RKO (cell line): ENCODE results near the gene ZNF213.
A peak's percentile ranks its signal among the peaks of the same experiment; 100 is the strongest.

Source experiments
- DNase-seq: peaks from one replicate; pipeline ENCODE4 v3.0.0-alpha.2; 2016; ENCODE audit warnings: low spot score

The ZNF213 gene, protein sequence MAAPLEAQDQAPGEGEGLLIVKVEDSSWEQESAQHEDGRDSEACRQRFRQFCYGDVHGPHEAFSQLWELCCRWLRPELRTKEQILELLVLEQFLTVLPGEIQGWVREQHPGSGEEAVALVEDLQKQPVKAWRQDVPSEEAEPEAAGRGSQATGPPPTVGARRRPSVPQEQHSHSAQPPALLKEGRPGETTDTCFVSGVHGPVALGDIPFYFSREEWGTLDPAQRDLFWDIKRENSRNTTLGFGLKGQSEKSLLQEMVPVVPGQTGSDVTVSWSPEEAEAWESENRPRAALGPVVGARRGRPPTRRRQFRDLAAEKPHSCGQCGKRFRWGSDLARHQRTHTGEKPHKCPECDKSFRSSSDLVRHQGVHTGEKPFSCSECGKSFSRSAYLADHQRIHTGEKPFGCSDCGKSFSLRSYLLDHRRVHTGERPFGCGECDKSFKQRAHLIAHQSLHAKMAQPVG

DNA sequence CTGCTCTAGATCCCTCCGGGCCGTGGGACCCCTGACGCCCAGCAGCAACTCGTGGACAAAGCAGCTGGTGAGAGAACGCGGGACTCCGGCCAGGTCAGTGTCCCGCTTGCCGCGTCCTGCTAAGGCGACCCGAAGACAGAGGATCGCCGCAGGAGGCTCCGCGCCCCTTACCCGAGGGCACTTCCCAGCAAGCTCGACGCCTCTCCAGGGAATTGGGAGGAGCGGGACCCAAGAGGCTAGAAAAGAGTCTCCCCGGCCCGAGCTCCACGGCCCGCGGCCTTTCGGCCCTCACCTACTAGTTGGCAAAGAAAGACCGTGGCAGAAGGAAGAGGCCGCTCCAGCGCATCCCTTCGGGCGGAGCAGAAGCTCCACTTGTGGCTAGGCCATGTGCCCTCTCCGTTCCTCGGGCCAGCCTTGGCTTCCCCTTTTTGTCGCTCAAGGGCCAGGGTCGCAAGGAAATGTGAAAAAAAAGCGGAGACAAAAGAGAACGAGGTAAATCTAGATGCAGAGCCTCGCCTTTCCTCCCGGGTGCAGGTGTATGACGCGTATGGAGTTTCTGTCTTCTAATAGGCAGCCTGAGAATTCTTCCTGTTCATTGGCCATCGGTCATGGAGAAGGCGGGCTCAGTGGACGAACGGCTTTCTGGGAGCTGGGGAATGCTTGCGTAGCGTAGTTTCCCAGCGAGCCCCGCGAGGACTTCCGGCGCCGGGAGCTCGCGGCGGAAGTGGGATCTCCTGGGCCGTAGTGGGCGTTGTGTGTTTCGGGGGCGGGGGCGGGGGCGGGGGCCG lies at the start of gene ZNF213:
Gene ZNF213, plus strand, starts transcription at position 692 of the 788 bp plus-strand sequence. CDS start 2,252 bp downstream, outside the sequence.
- peak; percentile 98 for DNase-seq

DNA sequence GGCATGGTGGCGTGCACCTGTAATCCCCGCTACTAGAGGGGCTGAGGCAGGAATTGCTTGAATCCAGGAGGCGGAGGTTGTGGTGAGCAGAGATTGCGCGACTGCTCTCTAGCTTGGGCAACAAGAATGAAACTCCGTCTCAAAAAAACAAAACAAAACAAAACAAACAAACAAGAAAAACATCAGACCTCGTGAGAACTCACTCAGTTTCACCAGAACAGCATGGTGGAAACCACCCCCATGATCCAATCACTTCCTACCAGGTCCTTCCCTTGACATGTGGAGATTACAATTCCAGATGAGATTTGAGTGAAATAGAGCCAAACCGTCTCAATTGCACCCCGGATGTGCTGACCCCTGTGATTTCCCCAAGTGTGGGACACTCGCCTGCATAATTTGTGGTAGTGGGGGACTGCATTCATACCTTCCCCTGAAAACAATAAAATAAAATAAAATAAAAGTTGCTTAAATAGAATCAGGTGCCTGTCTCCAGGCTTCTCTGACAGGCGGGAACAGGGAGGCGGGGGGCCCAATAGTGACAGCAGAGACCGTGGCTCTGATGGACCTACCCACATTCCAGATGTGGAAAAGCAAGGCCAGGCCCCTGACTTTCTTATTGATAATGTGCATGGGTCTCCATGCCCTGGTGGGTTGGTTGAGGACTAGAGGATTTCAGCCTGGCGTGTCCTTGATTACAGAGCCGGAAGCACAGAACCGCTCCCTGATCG lies 48.8 kb upstream of the ZNF213 start:
- no peak for DNase-seq

DNA sequence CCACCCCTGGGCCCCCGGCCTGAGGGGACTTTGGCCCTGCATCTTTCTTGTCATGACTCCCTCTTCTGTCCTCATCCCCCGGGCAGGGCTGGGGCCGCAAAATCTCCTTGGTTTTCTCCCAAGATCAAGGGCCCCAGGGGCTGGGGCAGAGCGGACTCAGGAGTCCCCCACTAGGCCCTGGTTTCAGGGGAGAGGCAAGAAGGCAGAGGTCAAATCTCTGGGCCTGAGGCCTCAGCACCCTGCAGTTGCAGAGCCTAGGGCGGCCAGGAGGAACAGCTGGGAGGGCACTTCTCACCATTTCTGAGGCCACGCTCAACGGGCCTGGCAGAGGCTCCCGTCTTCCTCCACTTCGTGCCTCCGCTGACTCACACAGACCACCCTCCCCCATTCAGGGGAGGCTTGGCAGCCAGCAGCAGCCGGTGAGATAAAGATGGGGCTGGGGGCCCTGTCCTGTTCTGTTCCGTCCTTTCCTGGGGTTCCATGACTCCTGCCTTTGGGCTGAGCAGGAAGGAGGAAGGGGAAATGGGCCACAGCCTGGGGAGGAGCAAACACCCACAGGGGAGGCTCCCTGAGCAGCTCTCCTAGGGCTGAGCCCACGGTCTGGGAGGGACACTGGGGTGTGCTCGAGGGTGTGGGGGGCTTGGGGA lies 48.1 kb upstream of the ZNF213 start:
- no peak for DNase-seq

DNA sequence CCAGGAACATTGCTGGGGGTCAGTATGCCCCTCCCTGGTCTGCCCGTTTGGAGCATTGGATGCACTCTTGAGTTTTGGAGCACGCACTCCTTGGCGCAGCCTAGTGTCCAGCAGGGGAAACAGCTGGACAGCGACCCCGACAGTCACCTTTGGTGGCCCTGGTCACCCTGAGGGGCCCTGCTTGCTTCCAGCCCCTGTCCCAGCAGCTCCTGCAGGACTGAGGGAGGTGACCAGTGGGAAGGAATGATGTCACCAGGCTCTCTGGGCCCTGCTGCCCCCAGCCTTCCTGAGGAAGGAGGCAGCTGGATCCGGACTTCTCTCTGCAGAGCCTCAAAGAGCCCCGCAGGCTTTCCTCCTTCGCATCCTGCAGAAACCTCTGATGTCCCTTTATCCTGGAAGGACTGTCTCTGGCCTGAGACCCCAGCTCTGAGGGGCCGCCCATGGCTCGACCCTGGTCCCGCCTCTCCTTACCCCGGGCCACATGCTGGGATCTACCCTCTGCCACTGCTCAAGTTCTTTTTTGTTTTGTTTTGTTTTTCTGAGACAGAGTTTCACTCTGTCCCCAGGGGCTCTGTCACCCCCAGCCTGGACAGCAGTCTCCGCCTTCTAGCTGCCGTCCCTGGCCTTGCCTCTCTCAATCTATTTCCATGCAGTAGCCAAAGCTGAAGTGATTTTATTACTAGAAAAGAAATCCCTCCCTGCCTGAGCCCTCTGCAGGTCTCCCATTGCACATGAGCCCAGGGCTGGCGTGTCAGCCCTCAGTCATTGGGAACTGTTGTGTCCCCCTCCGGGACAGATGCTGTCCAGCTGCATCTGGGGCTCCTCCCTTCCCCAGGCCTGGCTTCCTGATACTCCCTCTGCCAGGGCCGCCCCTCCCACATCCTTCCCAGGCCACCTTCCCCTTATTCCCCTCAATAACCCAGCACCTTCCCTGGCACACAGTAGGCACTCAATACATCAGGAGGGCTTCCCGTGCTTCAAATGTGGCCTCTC lies 47.3 kb upstream of the ZNF213 start:
- DNase-seq = no peak

GRCh38 chr16:3088450-3088849 lies 46.4 kb upstream of the ZNF213 start:
- no peak for DNase-seq

GRCh38 chr16:3088925-3089716 lies 45.7 kb upstream of the ZNF213 start:
- no peak for DNase-seq

DNA sequence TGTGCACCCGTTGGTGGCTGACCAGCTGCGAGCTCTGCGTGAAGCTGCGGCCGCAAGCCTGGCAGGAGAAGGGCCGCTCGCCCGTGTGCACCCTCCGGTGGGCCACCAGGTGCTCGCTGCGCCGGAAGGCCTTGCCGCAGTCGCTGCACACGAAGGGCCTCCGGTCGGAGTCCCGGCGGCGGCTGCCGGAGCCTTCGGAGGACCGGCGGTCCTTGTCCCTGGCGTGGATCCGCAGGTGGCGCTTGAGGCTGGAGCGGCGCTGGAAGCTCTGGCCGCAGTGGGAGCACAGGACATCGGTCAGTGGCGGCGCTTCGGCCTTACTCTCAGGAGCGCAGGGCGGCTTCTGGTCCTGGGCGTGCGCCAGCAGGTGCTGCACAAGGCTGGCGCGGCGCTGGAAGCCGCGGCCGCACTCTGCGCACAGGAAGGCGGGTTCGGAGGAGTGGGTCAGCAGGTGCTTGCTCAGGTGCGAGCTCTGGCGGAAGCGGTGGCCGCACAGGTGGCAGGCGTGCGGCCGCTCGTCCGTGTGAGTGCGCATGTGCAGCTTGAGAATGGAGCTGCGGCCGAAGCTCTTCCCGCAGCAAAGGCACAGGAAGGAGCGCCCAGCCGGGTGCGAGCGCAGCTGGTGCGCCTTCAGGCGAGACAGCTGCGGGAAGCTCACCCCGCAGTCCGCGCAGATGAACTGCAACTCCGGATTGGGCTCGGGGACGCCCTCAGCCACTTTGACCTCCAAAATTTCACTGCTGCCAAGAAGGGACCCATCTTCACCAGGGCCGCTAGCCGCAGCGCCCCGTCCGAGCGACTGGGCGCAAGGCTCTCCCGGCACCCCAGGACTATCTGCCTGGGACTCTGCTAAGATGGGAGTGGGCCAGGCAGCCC lies 44.9 kb upstream of the ZNF213 start:
- no peak for DNase-seq

GRCh38 chr16:3091551-3091950 lies 43.3 kb upstream of the ZNF213 start:
- DNase-seq = no peak

GRCh38 chr16:3092501-3092941 lies 42.3 kb upstream of the ZNF213 start:
- no peak for DNase-seq

DNA sequence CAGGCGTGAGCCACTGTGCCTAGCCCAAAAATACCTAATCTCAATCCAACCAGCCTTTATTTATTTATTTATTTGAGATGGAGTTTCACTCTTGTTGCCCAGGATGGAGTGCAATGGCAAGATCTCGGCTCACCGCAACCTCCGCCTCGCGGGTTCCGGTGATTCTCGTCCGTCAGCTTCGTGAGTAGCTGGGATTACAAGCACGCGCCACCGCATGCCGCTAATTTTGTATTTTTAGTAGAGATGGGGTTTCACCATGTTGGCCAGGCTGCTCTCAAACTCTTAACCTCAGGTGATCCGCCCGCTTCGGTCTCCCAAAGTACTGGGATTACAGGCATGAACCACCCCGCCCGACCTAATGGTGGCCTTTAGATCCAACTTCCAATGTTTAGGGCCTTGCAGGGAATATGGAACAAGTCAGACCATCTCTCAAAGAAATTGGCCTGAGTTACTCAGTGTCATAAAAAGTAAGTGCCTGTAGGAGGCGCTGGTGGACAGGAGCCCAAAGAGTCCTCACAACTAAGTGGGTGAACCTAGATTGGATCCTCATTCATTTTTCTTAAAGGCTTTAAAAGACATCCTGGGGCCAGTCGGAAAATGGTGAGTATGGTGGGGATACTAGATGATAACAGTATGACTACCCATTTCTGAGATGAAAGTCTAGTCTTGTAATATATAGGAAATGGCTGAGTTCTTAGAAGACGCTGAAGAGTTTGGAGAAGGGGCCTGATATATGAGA lies 40.4 kb upstream of the ZNF213 start:
- DNase-seq = peak; percentile 57

GRCh38 chr16:3095869-3096268 lies 39.0 kb upstream of the ZNF213 start:
- DNase-seq = peak; percentile 52

DNA sequence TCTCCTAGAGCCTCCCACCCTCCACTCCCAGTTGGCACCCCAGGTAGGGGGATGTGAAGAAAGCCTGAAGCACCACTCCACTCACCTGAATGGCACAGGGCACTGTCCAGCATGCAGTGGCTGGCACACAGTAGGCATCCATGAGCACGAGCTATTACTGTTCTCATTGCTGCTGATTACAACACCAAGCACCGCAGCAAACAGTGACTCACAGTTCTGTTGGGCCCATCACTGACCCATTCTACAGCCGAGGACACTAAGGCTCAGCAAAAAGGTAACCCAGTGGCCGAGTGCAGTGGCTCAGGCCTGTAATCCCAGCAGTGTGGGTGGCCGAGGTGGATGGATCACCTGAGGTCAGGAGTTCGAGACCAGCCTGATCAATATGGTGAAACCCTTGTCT lies 38.5 kb upstream of the ZNF213 start:
- DNase-seq = no peak

GRCh38 chr16:3097266-3097665 lies 37.6 kb upstream of the ZNF213 start:
- no peak for DNase-seq

GRCh38 chr16:3098459-3099394 lies 36.1 kb upstream of the ZNF213 start, which contains the start of gene ZSCAN10:
Gene ZSCAN10 (minus strand): TSS chr16:3099294. CDS start chr16:3092937, 6,357 bp downstream.
- DNase-seq = no peak

DNA sequence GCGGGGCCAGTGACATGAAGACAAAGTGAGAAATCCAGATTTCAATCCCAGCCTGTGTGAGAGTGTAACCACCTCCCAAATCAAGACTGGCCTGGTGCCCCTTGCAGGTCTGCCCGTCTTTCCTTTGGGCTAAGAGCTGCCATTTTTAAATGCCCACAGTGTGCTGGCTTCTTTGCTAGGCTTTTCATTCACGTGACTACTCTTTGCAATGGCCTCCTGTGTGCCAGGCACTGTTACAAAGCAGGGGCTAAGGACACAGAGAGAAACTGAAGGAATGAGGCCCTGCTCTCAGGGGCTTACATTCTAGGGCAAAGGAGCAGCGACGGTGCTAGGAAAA lies 35.5 kb upstream of the ZNF213 start:
- no peak for DNase-seq

- no peak for DNase-seq
Observed at GRCh38 chr16:3099732-3100499, 34.9 kb upstream of the ZNF213 start.
